Osteocyte (in vitro differentiated cells): ENCODE measurements around the gene MYOZ3. TPM values are rescaled to one million over a fixed set of nuclear protein-coding genes. Genes with fewer than 3 reads are reported as not detected.

Experiments used
- DNase-seq: peaks from one replicate; pipeline ENCODE4 v3.0.0; 2021; ENCODE audit warnings: mixed read lengths; ENCODE audit not compliant: unreplicated experiment; ENCODE audit errors: extremely low spot score
- H3K27ac Mint-ChIP-seq: one replicate; pipeline ENCODE4 v1.8.0; 2021; ENCODE audit warnings: mild to moderate bottlenecking, mixed read lengths; ENCODE audit not compliant: unreplicated experiment
- H3K27me3 Mint-ChIP-seq: one replicate; pipeline ENCODE4 v1.8.0; 2021; ENCODE audit warnings: mixed read lengths; ENCODE audit not compliant: unreplicated experiment
- H3K36me3 Mint-ChIP-seq: one replicate; pipeline ENCODE4 v1.8.0; 2021; ENCODE audit warnings: mixed read lengths; ENCODE audit not compliant: unreplicated experiment
- H3K4me1 Mint-ChIP-seq: one replicate; pipeline ENCODE4 v1.8.0; 2021; ENCODE audit warnings: mixed read lengths; ENCODE audit not compliant: unreplicated experiment
- H3K4me3 Mint-ChIP-seq: one replicate; pipeline ENCODE4 v1.8.0; 2021; ENCODE audit warnings: mild to moderate bottlenecking, moderate library complexity, mixed read lengths; ENCODE audit not compliant: unreplicated experiment
- H3K9me3 Mint-ChIP-seq: one replicate; pipeline ENCODE4 v1.8.0; 2021; ENCODE audit warnings: mixed read lengths; ENCODE audit not compliant: unreplicated experiment
- total RNA-seq: library from RNA; stranded (reverse); gene quantifications from 2 replicates; pipeline ENCODE4 v1.2.1, GENCODE V29; 2021
- TF ChIP-seq, protein P1 (sequence below): fragments of 200-600 bp; sonication (generic); IDR thresholded peaks from 2 replicates; pipeline ENCODE4 v1.5.0; 2021; ENCODE audit warnings: antibody characterized with exemption, mild to moderate bottlenecking, moderate library complexity

The MYOZ3 gene
- total RNA-seq, 1 donor from 2014 or later: 0.27 TPM

DNA sequence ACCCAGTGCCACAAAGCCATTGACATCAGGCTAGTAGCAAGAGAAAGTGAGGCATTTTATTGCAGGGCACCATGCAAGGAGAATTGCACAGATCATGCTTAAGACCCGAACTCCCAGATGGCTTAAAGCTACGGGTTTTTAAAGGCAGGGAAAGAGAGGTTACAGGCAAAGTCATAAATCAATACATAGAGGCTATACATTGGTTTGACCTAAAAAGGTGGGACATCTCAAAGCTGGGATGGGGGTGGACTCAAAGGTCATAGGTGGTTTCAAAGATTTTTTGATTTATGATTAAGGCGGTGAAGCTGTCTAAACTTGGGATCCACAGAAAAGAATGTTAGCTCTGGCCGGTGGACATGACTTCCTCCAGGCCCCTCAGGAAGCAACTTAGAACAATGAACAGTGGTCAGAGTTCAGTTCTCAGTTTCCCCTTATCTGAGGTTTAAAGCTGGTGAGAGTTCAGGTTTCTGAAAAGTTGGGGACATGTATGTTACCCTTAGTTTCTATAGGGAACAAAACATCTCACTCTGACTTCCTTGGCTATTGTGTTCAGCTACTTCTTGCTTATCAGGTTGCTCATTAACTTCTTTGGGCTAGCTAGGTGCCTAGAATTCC lies 45.8 kb downstream of the MYOZ3 start:
- peak overlapping the region; percentile 5 for H3K27ac Mint-ChIP-seq
- no peaks in the 10 kb centered on the region for H3K27me3 Mint-ChIP-seq
- H3K9me3 Mint-ChIP-seq: no peaks in the 10 kb centered on the region
- TF ChIP-seq, protein P1, sequence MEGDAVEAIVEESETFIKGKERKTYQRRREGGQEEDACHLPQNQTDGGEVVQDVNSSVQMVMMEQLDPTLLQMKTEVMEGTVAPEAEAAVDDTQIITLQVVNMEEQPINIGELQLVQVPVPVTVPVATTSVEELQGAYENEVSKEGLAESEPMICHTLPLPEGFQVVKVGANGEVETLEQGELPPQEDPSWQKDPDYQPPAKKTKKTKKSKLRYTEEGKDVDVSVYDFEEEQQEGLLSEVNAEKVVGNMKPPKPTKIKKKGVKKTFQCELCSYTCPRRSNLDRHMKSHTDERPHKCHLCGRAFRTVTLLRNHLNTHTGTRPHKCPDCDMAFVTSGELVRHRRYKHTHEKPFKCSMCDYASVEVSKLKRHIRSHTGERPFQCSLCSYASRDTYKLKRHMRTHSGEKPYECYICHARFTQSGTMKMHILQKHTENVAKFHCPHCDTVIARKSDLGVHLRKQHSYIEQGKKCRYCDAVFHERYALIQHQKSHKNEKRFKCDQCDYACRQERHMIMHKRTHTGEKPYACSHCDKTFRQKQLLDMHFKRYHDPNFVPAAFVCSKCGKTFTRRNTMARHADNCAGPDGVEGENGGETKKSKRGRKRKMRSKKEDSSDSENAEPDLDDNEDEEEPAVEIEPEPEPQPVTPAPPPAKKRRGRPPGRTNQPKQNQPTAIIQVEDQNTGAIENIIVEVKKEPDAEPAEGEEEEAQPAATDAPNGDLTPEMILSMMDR: no peak
- H3K4me1 Mint-ChIP-seq: peaks cover 2% of the 10 kb centered on the region
- no peak overlapping the region for H3K4me3 Mint-ChIP-seq
- DNase-seq: no peak
- H3K36me3 Mint-ChIP-seq: peaks cover 25% of the 10 kb centered on the region

DNA sequence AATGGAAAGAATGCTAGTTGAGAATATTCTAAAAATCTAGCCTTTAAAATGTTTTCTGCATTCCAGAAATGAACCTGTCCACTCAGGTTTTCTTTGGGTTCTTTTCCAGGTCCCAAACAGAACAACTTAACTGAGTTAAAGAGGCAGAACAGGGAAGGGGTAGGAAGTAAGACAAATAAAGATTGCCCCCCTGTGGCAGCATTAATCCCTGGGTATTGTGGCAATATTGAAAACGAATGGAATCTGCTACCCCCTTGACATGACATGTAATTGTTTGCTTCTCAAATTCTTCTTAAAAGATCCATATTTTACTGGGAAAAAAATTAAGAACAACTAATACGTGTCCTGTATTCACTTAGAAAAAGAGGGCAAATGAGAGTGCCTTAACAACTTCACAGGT lies 49.1 kb downstream of the MYOZ3 start:
- H3K27ac Mint-ChIP-seq: no peak overlapping the region
- DNase-seq: no peak
- TF ChIP-seq, protein P1: peak; percentile 45
- H3K36me3 Mint-ChIP-seq: peaks cover 30% of the 10 kb centered on the region
- H3K4me1 Mint-ChIP-seq: no peaks in the 10 kb centered on the region
- no peak overlapping the region for H3K4me3 Mint-ChIP-seq
- H3K27me3 Mint-ChIP-seq: no peaks in the 10 kb centered on the region
- H3K9me3 Mint-ChIP-seq: no peaks in the 10 kb centered on the region

DNA sequence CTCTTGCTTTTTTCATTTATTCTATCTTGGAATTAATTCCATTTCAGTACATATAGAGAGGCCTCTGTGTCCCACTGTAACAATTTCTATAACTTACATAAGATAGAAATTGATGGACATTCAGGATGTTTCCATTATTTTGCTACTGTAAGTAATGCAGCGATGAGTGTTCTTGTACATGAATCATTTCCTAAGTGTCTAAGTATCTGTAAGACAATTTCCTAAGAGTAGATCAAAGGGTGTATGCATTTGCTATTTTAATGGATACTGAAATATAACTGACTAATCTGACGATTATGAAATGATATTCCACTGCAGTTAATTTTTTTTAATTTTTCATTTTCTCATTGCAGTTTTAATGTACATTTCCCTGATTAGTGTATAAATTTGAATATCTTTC lies 62.8 kb downstream of the MYOZ3 start:
- H3K4me1 Mint-ChIP-seq: no peaks in the 10 kb centered on the region
- H3K9me3 Mint-ChIP-seq: no peaks in the 10 kb centered on the region
- TF ChIP-seq, protein P1: no peak
- peaks cover 50% of the 10 kb centered on the region for H3K36me3 Mint-ChIP-seq
- H3K27ac Mint-ChIP-seq: no peak overlapping the region
- no peaks in the 10 kb centered on the region for H3K27me3 Mint-ChIP-seq
- DNase-seq: no peak
- H3K4me3 Mint-ChIP-seq: no peak overlapping the region

Other genes starting within 250 kb of the MYOZ3 start
- not detected in 2 replicates for gene CD74, start 248.3 kb upstream of the MYOZ3 start, total RNA-seq
- gene RPS14, start 211.5 kb upstream of the MYOZ3 start, total RNA-seq: 1,748 and 1,798 TPM in 2 replicates
- 110 and 118 TPM in 2 replicates for gene NDST1, start 153.1 kb upstream of the MYOZ3 start, total RNA-seq
- 17.8 and 18.4 TPM in 2 replicates for gene SYNPO, start 20.6 kb upstream of the MYOZ3 start, total RNA-seq
- gene RBM22, start 39.8 kb downstream of the MYOZ3 start, total RNA-seq: 41.6 and 43.6 TPM in 2 replicates
- 62.0 and 66.6 TPM in 2 replicates for gene DCTN4, start 97.8 kb downstream of the MYOZ3 start, total RNA-seq
- 4.0 and 4.4 TPM in 2 replicates for gene SMIM3, start 117.5 kb downstream of the MYOZ3 start, total RNA-seq
- gene IRGM, start 185.3 kb downstream of the MYOZ3 start, total RNA-seq: not detected in 2 replicates
- 7.7 and 8.7 TPM in 2 replicates for gene ZNF300, start 243.7 kb downstream of the MYOZ3 start, total RNA-seq